H1 (cell line): ENCODE data around the gene DYNLL1. TPM values are rescaled to one million over a fixed set of nuclear protein-coding genes. Genes with fewer than 3 reads are reported as not detected.

Experiments
- CTCF ChIA-PET: fragments of 300-600 bp; sonication (Branson Sonifier 250); formaldehyde crosslinking; loops from one replicate; lab custom pipeline; 2021; ENCODE audit not compliant: partially characterized antibody; lab: Charles Lee
- POLR2A ChIA-PET: fragments of 300-600 bp; sonication (Branson Sonifier 250); formaldehyde crosslinking; loops from one replicate; lab custom pipeline; 2021; ENCODE audit warnings: inconsistent platforms; ENCODE audit not compliant: partially characterized antibody; lab: Charles Lee
- DNase-seq, 2 experiments: peaks; one replicate each; pipeline versions ENCODE4 v3.0.0 to v3.0.0-alpha.2; 2010 to 2022; ENCODE audit warnings: low spot score in 2 of 2, low read depth in 1 of 2, mixed read lengths in 1 of 2
- FAIRE-seq: peaks from 2 replicates; lab custom pipeline; 2011; peaks lifted over from hg19 to GRCh38; lab: Jason Lieb, UNC
- H2AFZ ChIP-seq: 2 replicates; pipeline ENCODE4 v1.8.1; 2012; ENCODE audit warnings: low read length, inconsistent platforms
- H2AK5ac ChIP-seq: 2 replicates; pipeline ENCODE4 v1.6.1; 2013; ENCODE audit warnings: low read depth, low read length
- H2BK120ac ChIP-seq: replicated peaks from 2 replicates; pipeline ENCODE3; 2013; ENCODE audit warnings: low read depth, low read length, inconsistent platforms
- H2BK12ac ChIP-seq: 2 replicates; pipeline ENCODE4 v1.6.1; 2013; ENCODE audit warnings: low read depth, low read length
- H2BK15ac ChIP-seq: 2 replicates; pipeline ENCODE4 v1.6.1; 2013; ENCODE audit warnings: low read length
- H2BK20ac ChIP-seq: 2 replicates; pipeline ENCODE4 v1.6.1; 2013; ENCODE audit warnings: low read length
- H2BK5ac ChIP-seq: 2 replicates; pipeline ENCODE4 v1.6.1; 2013; ENCODE audit warnings: low read depth, low read length
- H3K14ac ChIP-seq: 2 replicates; pipeline ENCODE4 v1.6.1; 2013; ENCODE audit warnings: inconsistent platforms; ENCODE audit not compliant: insufficient read length
- H3K18ac ChIP-seq: 2 replicates; pipeline ENCODE4 v1.6.1; 2013; ENCODE audit warnings: low read length; ENCODE audit errors: extremely low read depth
- H3K23ac ChIP-seq: 2 replicates; pipeline ENCODE4 v1.6.1; 2013; ENCODE audit warnings: inconsistent platforms; ENCODE audit not compliant: insufficient read length
- H3K23me2 ChIP-seq: 2 replicates; pipeline ENCODE4 v1.6.1; 2013; ENCODE audit warnings: low read depth, low read length
- H3K27ac ChIP-seq: 2 replicates; pipeline ENCODE4 v1.6.1; 2011; ENCODE audit warnings: low read depth, low read length, inconsistent platforms
- H3K27me3 ChIP-seq, 4 experiments: replicated peaks in 1 of 4; 1 replicate in 1 of 4; 2 replicates in 3 of 4; pipeline versions ENCODE4 v1.6.1 to v1.8.1; 2011 to 2013; ENCODE audit warnings: low read length in 3 of 4, mild to moderate bottlenecking in 3 of 4, inconsistent platforms in 2 of 4, mixed read lengths in 2 of 4, moderate library complexity in 1 of 4; ENCODE audit not compliant: control insufficient read depth in 3 of 4, insufficient read depth in 3 of 4; ENCODE audit errors: extremely low read depth in 1 of 4
- H3K36me3 ChIP-seq, 4 experiments: 2 replicates each; pipeline versions ENCODE4 v1.6.1 to v1.8.1; 2011 to 2013; ENCODE audit warnings: mild to moderate bottlenecking in 4 of 4, low read length in 3 of 4, moderate library complexity in 2 of 4, control low read depth in 1 of 4, inconsistent platforms in 1 of 4; ENCODE audit not compliant: insufficient read depth in 4 of 4, control insufficient read depth in 2 of 4
- H3K4ac ChIP-seq: replicated peaks from 2 replicates; pipeline ENCODE3; 2013; ENCODE audit warnings: low read length, low read depth, mixed read lengths, inconsistent platforms; ENCODE audit not compliant: insufficient read length
- H3K4me1 ChIP-seq, 4 experiments: replicated peaks in 1 of 4; 1 replicate in 1 of 4; 2 replicates in 3 of 4; pipeline versions ENCODE4 v1.6.1 to v1.8.1; 2011 to 2013; ENCODE audit warnings: low read length in 3 of 4, inconsistent platforms in 2 of 4, mixed read lengths in 1 of 4; ENCODE audit not compliant: insufficient read depth in 4 of 4, control insufficient read depth in 3 of 4
- H3K4me2 ChIP-seq, 2 experiments: 2 replicates each; pipeline versions ENCODE4 v1.6.1 to v1.8.1; 2011 to 2013; ENCODE audit warnings: low read depth in 2 of 2, low read length in 2 of 2, control low read depth in 1 of 2, inconsistent platforms in 1 of 2, mild to moderate bottlenecking in 1 of 2; ENCODE audit not compliant: insufficient read depth in 1 of 2
- H3K4me3 ChIP-seq, 4 experiments: fragments of 200-600, 300-600 bp in 1 of 4; sonication (generic), shearing (Covaris generic), sonication (Bioruptor Twin) in 1 of 4; 2 replicates each; pipeline versions ENCODE4 v1.5.1 to v1.8.1; 2011 to 2016; ENCODE audit warnings: low read length in 4 of 4, low read depth in 3 of 4, control low read depth in 2 of 4, inconsistent platforms in 2 of 4, mild to moderate bottlenecking in 2 of 4, mixed read lengths in 1 of 4, moderate library complexity in 1 of 4; ENCODE audit not compliant: insufficient read depth in 2 of 4; ENCODE audit errors: extremely low read depth in 1 of 4
- H3K56ac ChIP-seq: replicated peaks from 2 replicates; pipeline ENCODE3; 2013; ENCODE audit warnings: low read depth, mild to moderate bottlenecking, mixed read lengths, low read length, inconsistent platforms; ENCODE audit not compliant: insufficient read length
- H3K79me1 ChIP-seq: 2 replicates; pipeline ENCODE4 v1.6.1; 2013; ENCODE audit warnings: low read depth, low read length, control low read depth
- H3K79me2 ChIP-seq, 2 experiments: 2 replicates each; pipeline versions ENCODE4 v1.6.1 to v1.8.1; 2012 to 2013; ENCODE audit warnings: low read length in 2 of 2, mild to moderate bottlenecking in 2 of 2, inconsistent platforms in 1 of 2; ENCODE audit not compliant: insufficient read depth in 2 of 2, control insufficient read depth in 1 of 2
- H3K9ac ChIP-seq, 4 experiments: replicated peaks in 1 of 4; 1 replicate in 1 of 4; 2 replicates in 3 of 4; pipeline versions ENCODE4 v1.6.1 to v1.8.1; 2011 to 2013; ENCODE audit warnings: low read depth in 3 of 4, low read length in 3 of 4, control low read depth in 2 of 4, mild to moderate bottlenecking in 2 of 4, moderate library complexity in 2 of 4, inconsistent platforms in 1 of 4; ENCODE audit errors: extremely low read depth in 1 of 4
- H3K9me3 ChIP-seq, 2 experiments: 2 replicates each; pipeline versions ENCODE4 v1.6.1 to v1.8.1; 2012 to 2013; ENCODE audit warnings: mild to moderate bottlenecking in 2 of 2, moderate library complexity in 2 of 2, control low read depth in 1 of 2, inconsistent platforms in 1 of 2, low read depth in 1 of 2, low read length in 1 of 2, mixed read lengths in 1 of 2; ENCODE audit not compliant: insufficient read depth in 2 of 2
- H4K20me1 ChIP-seq, 2 experiments: replicated peaks in 1 of 2; 2 replicates each; pipeline versions ENCODE3 to v1.8.1; 2011 to 2013; ENCODE audit warnings: inconsistent platforms in 2 of 2, low read length in 2 of 2, mild to moderate bottlenecking in 1 of 2; ENCODE audit not compliant: insufficient read depth in 2 of 2, control insufficient read depth in 1 of 2
- H4K5ac ChIP-seq: 2 replicates; pipeline ENCODE4 v1.6.1; 2013; ENCODE audit warnings: low read length, low read depth, mixed read lengths, inconsistent platforms; ENCODE audit not compliant: insufficient read length
- H4K8ac ChIP-seq: 2 replicates; pipeline ENCODE4 v1.8.0; 2013; ENCODE audit warnings: mild to moderate bottlenecking, moderate library complexity, low read length, inconsistent platforms; ENCODE audit not compliant: insufficient read depth; ENCODE audit errors: extremely low read depth
- H4K91ac ChIP-seq: replicated peaks from 2 replicates; pipeline ENCODE3; 2013; ENCODE audit warnings: low read length, mixed read lengths, inconsistent platforms; ENCODE audit not compliant: insufficient read length
- BRCA1 ChIP-seq: IDR thresholded peaks from 2 replicates; pipeline ENCODE4 v1.6.1; 2012; ENCODE audit warnings: low read depth, low read length, improper control_type of control experiment
- EGR1 ChIP-seq: IDR thresholded peaks from 2 replicates; pipeline ENCODE4 v1.6.1; 2011; ENCODE audit warnings: low read depth, low read length, borderline replicate concordance
- GABPA ChIP-seq: IDR thresholded peaks from 2 replicates; pipeline ENCODE4 v1.6.1; 2011; ENCODE audit warnings: mild to moderate bottlenecking, low read length, moderate library complexity, borderline replicate concordance; ENCODE audit not compliant: insufficient read depth
- GTF2F1 ChIP-seq: IDR thresholded peaks from 2 replicates; pipeline ENCODE4 v1.6.1; 2012; ENCODE audit warnings: low read depth, low read length, improper control_type of control experiment, borderline replicate concordance
- JUND ChIP-seq: IDR thresholded peaks from 2 replicates; pipeline ENCODE4 v1.6.1; 2011; ENCODE audit warnings: mild to moderate bottlenecking, improper control_type of control experiment, low read length
- KDM1A ChIP-seq: fragments of 200-600, 300-600 bp; sonication (generic); IDR thresholded peaks from 2 replicates; pipeline ENCODE4 v1.7.1; 2016; ENCODE audit warnings: mild to moderate bottlenecking, low read length, borderline replicate concordance
- KDM4A ChIP-seq: IDR thresholded peaks from one replicate; pipeline ENCODE4 v1.7.1; 2012; ENCODE audit warnings: low read depth, mild to moderate bottlenecking, moderate library complexity, low read length, inconsistent platforms; ENCODE audit not compliant: severe bottlenecking
- NANOG ChIP-seq: IDR thresholded peaks from 2 replicates; pipeline ENCODE4 v1.6.1; 2011; ENCODE audit warnings: low read length, low read depth, mild to moderate bottlenecking, inconsistent platforms; ENCODE audit not compliant: insufficient read depth, poor library complexity, severe bottlenecking
- TAF1 ChIP-seq: IDR thresholded peaks from 2 replicates; pipeline ENCODE4 v1.6.1; 2011; ENCODE audit warnings: mild to moderate bottlenecking, low read depth, low read length
- TAF7 ChIP-seq: optimal IDR thresholded peaks from 2 replicates; pipeline ENCODE3; 2011; ENCODE audit warnings: low read depth, mild to moderate bottlenecking, inconsistent platforms, low read length, moderate library complexity, borderline replicate concordance
- WGBS, 2 experiments: shearing (Covaris generic) in 1 of 2; methylation state at CpG; one replicate each; pipeline versions ENCODE4 v1.1.6 to v1.1.7; 2013 to 2015; ENCODE audit warnings: low lambda C conversion rate in 2 of 2, mixed read lengths in 2 of 2, inconsistent platforms in 1 of 2, low coverage in 1 of 2, missing lambda C conversion rate in 1 of 2; ENCODE audit not compliant: insufficient replicate concordance in 2 of 2, insufficient coverage in 1 of 2, insufficient read length in 1 of 2; ENCODE audit errors: extremely low coverage in 1 of 2, missing lambda C conversion rate in 1 of 2; 5-methylcytosine and 5-hydroxymethylcytosine counted together
- polyA plus RNA-seq, 7 experiments: library from polyadenylated mRNA; depleted of rRNA in 3 of 7; stranded (reverse) in 5 of 7; unstranded in 2 of 7; fragments of >200 nt in 5 of 7; fragments of 200-250 nt in 2 of 7; gene quantifications; 1 replicate in 5 of 7; 2 replicates in 1 of 7; 4 replicates in 1 of 7; pipeline versions ENCODE4 v1.2.1 to v1.2.3, GENCODE V29; 2011 to 2013; ENCODE audit warnings: missing spikeins in 2 of 7, mixed read lengths in 2 of 7
- total RNA-seq: library from RNA; stranded (reverse); fragmentation: NEBNext Ultra II Directional; extraction: Animal tissue kit (Norgen Biotek cat#: 25700); gene quantifications from 2 replicates; pipeline ENCODE4 v1.2.1, GENCODE V29; 2021
- TF ChIP-seq, protein P1 (sequence below): IDR thresholded peaks from 2 replicates; pipeline ENCODE4 v1.6.1; 2012; ENCODE audit warnings: inconsistent platforms
- TF ChIP-seq, protein P2 (sequence below): IDR thresholded peaks from 2 replicates; pipeline ENCODE4 v1.6.1; 2012; ENCODE audit warnings: inconsistent platforms

The DYNLL1 gene
- total and polyA plus RNA-seq, 2 of the 8 experiments (the other 6 are each of a cell fraction or from before 2014, with no cell fraction given) = 423 to 488 TPM

DNA sequence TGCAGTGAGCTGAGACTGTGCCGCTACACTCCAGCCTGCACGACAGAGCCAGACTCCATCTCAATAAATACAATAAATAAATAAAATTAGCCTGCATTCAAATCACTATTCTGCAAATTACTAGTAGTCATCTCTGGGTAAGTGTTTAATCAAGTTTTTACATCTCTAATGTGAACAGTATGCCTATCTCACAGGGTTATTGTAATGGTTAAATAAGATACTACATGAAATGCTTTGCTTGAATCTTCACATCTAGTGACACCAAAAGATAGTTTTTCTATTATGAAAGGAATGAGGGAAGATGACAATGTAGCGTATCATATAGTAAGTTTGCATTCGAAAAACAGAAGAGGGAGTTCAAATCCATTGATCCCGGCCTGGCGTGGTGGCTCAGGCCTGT lies 28.5 kb upstream of the DYNLL1 start:
- H3K4ac ChIP-seq = no peak overlapping the region
- H3K23ac ChIP-seq = no peak overlapping the region
- H3K27me3 ChIP-seq = no peaks in the 10 kb centered on the region
- H3K4me3 ChIP-seq = no peak overlapping the region
- H2BK20ac ChIP-seq = no peak overlapping the region
- no peak for TF ChIP-seq NANOG
- TF ChIP-seq TAF7 = no peak
- TF ChIP-seq, protein P1, sequence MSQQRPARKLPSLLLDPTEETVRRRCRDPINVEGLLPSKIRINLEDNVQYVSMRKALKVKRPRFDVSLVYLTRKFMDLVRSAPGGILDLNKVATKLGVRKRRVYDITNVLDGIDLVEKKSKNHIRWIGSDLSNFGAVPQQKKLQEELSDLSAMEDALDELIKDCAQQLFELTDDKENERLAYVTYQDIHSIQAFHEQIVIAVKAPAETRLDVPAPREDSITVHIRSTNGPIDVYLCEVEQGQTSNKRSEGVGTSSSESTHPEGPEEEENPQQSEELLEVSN = no peak
- TF ChIP-seq, protein P2, sequence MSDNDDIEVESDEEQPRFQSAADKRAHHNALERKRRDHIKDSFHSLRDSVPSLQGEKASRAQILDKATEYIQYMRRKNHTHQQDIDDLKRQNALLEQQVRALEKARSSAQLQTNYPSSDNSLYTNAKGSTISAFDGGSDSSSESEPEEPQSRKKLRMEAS = no peak
- TF ChIP-seq GTF2F1 = no peak
- no peak for TF ChIP-seq JUND
- TF ChIP-seq EGR1 = no peak
- TF ChIP-seq GABPA = no peak
- no peak for TF ChIP-seq TAF1
- TF ChIP-seq KDM4A = no peak
- TF ChIP-seq KDM1A = no peak
- TF ChIP-seq BRCA1 = no peak
- DNase-seq (no peak), FAIRE-seq (no peak)
- peaks cover 28 to 40% (median 32%) of the 10 kb centered on the region in 4 experiments for H3K36me3 ChIP-seq
- POLR2A ChIA-PET = interaction anchor here (0.6 to 18.7 kb wide), 19 partner anchors 9 to 266 kb away, joined by 3 to 365 read pairs (median 4); partner anchors contain the start of genes COX6A1, DYNLL1, GATC and PLA2G1B
- H3K23me2 ChIP-seq = peaks cover 5% of the 10 kb centered on the region
- H3K4me1 ChIP-seq = peaks cover 0 to 5% (median 0%) of the 10 kb centered on the region in 4 experiments; a peak in 2 of 7 replicates
- H2BK120ac ChIP-seq = no peak overlapping the region
- H2BK15ac ChIP-seq = no peak overlapping the region
- CTCF ChIA-PET = interaction anchor here (0.8 to 9.3 kb wide), 19 partner anchors 8 to 231 kb away, joined by 3 to 152 read pairs (median 8); partner anchors contain the start of genes COX6A1, DYNLL1 and PLA2G1B
- no peaks in the 10 kb centered on the region for H3K9me3 ChIP-seq
- H3K79me2 ChIP-seq = peaks cover 0 to 49% of the 10 kb centered on the region in 2 experiments; a peak in 3 of 4 replicates
- peaks cover 12 to 18% of the 10 kb centered on the region in 2 experiments for H4K20me1 ChIP-seq
- H3K56ac ChIP-seq = no peak overlapping the region
- H3K4me2 ChIP-seq = peak overlapping the region in 1 of 2 experiments; percentile 78; a peak in 2 of 4 replicates
- no peak overlapping the region for H3K27ac ChIP-seq
- H3K79me1 ChIP-seq = peaks cover 3% of the 10 kb centered on the region
- no peak overlapping the region for H4K91ac ChIP-seq
- H4K8ac ChIP-seq = no peak overlapping the region
- H4K5ac ChIP-seq = no peak overlapping the region
- no peak overlapping the region for H3K9ac ChIP-seq
- 96% methylated on average over 6 of the region's 6 CpGs; no CpG with 5 or more reads in 1 of the 2 experiments for WGBS, 2 experiments
- no peak overlapping the region for H2BK5ac ChIP-seq
- H2AK5ac ChIP-seq = no peak overlapping the region
- H3K14ac ChIP-seq = no peak overlapping the region
- no peak overlapping the region for H2BK12ac ChIP-seq
- no peak overlapping the region for H3K18ac ChIP-seq
- H2AFZ ChIP-seq = no peak overlapping the region
